HG03354 (cell line): Measurements from ENCODE around the gene RHOV.
A peak's percentile ranks its signal among the peaks of the same experiment; 100 is the strongest.

Experiments
- ATAC-seq: cut with Tn5 transposase; IDR thresholded peaks from one replicate; pipeline ENCODE4 v1.9.1; 2021; ENCODE audit warnings: mild to moderate bottlenecking; ENCODE audit not compliant: unreplicated experiment, poor library complexity, severe bottlenecking

The RHOV gene

DNA sequence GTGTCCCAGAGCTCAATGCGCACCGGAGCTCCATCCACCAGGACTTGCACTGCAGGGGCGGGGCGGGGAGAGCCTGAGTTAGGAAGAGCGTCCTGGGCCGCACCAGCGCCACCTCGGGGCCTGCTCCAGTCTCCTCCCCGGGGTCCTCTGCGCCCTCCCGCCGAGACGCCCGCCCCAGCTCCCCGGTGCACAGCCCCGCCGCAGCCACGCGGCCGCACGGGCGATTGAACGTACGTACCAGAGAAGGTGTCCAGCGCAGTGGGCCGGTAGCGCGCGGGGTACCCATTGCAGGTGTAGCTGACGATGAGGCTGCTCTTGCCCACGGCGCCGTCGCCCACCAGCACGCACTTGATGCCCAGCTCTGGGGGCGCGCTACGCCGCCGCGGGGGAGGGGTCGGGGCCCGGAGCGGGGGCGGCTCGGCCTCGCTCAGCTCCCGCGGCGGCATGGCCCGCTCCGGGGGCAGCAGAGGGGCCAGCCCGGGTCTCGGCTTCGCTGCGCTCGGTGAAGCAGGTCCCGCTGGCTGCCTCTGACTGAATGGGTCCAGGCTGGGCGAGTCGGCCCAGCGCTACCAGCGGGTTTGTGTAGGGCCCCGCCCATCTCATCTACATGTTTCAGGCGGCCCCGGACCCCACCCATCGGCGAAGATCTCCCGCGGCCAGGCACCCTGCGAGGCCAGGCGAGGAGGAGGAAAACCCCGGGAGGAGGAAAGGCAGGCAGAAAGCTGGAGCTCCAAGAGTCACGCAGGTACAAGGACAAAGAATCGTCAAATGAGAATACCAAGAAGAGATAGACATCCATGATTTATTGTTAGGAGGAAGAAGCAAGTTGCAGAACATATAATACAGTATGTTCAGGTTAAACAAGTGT is at the start of gene RHOV:
TSS of gene RHOV (minus strand) at position 541 of the 868 bp plus-strand sequence. CDS start at position 446, 95 bp downstream.
- ATAC-seq, result peak; percentile 65

- ATAC-seq, result no peak
Measured at GRCh38 chr15:40923551-40923950, 49.5 kb upstream of the RHOV start.

GRCh38 chr15:40922608-40923005 is 48.6 kb upstream of the RHOV start:
- no peak for ATAC-seq

DNA sequence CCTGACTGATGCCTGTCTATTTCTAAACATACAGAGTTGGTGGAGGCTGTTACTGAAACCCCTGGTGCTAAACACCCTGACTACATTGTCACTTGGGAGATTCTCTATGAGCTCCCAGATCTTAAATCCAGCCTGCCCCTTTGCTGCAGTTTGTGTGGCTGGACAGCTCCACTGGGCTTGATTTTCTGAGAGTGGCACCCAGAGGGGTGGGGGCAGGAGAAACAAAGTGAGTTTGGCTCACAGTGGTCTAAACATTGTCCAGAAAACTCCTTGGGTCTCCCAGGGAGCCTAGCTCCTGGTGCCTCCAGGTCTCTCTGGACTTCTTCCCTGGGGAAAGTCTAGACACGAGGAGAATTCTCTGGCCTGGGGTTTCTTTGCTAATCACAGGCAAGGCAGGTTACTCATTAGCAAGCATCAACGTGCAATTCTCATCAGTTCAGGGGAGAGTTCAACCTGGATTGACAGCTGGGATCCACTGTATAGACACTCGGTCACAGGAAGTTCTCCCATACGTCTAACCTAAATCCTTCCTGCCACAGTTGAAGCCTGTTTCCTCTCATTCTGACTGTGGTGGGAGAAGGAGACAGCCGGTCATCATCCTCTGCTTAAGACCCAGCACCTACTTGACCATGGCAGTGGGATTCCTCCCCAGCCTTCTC is 48.0 kb upstream of the RHOV start:
- no peak for ATAC-seq

GRCh38 chr15:40918799-40919392 is 44.9 kb upstream of the RHOV start:
- no peak for ATAC-seq

- no peak for ATAC-seq
Measured at GRCh38 chr15:40918146-40918798, 44.2 kb upstream of the RHOV start.

GRCh38 chr15:40917585-40917984 is 43.6 kb upstream of the RHOV start:
- no peak for ATAC-seq

- ATAC-seq, result no peak
Measured at GRCh38 chr15:40915679-40916078, 41.6 kb upstream of the RHOV start.

GRCh38 chr15:40915116-40915661 is 41.2 kb upstream of the RHOV start:
- no peak for ATAC-seq

- ATAC-seq, result no peak
Measured at GRCh38 chr15:40914486-40914885, 40.5 kb upstream of the RHOV start.

GRCh38 chr15:40914013-40914412 is 40.0 kb upstream of the RHOV start:
- no peak for ATAC-seq

DNA sequence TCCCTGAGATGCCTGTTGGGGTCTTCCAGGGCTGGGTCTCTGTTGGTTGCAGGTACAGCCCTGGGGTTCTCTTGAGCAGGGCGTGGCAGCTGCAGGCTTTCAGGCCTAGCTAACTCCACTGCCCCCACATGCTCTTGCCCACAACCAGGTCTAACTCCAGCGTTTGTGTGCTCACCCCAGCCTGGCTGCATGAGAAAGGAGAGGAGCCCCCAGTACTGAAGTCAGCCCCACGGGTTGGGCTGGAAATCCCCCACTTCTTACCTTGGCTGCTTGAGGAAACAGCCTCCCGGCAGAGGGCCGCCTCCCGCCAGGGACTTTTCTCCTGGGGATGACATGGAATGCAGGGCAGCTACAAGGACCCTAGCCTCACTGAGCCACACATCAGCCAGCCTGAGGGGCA is 38.4 kb upstream of the RHOV start:
- no peak for ATAC-seq

DNA sequence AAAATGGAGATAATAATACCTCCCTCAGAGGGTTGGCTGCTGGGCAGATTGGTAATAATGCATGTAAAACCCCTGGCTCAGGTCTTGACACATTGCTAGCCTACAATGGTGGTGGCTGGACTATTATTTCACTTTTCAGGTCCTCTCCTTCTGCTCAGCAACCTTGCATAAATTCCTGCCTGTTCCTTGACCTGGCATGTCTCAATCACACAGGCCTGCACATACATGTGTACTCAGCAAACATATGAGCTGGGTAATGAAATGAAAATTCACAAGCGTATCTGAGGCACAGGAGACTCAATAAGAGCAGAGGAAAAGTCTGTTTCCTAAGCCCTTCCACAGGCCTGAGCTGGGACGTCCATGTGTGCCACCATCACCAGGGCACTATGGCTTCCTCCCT is 37.7 kb upstream of the RHOV start:
- ATAC-seq, result no peak

GRCh38 chr15:40911141-40911540 is 37.1 kb upstream of the RHOV start:
- ATAC-seq, result no peak

DNA sequence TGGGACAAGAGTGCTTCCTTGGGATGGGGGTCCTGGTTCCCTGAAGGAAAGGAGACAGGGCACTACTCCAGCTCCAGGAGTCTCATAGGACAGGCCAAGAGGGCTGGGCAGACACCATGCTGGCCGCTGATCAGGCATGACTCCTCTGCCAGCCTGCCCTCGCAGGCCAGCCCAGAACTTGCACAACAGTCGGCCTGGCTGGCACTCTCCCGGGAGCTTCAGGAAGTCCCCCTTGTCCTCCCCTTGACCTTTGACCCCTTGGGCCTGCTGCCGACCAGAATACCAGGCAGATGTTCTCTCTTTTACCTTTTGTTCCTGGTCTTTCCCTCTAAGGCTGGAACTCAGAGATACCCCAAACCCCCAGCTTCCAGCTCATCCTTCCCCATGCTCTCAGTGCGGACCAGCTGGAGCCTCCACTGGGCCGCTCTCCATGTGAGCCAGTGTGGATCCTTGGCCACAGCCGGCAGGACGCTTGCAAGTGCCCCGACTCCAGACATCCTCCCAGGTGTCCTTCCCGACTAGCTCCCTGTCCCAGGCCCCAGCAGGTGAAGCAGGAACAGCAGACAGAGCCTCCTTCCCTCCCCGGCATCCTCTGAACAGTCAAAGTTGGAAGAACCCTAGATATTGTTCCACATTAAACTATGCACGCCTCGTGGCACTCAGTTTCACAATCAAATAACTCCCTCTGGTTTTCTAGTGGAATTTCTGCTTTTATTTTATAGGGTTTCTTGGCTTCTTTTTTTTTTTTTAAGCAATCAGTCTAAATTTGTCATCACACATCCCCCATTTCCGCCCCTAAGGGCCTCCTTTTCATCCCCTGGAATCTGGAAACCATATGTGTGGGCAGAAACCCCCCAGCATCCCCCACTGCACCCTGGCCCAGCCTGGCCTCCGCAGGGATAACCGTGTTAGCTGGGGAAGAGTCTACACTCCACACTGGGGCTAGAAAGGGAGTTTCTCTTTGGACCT is 35.9 kb upstream of the RHOV start:
- no peak for ATAC-seq

- ATAC-seq, result no peak
Measured at GRCh38 chr15:40908095-40908494, 34.1 kb upstream of the RHOV start.

DNA sequence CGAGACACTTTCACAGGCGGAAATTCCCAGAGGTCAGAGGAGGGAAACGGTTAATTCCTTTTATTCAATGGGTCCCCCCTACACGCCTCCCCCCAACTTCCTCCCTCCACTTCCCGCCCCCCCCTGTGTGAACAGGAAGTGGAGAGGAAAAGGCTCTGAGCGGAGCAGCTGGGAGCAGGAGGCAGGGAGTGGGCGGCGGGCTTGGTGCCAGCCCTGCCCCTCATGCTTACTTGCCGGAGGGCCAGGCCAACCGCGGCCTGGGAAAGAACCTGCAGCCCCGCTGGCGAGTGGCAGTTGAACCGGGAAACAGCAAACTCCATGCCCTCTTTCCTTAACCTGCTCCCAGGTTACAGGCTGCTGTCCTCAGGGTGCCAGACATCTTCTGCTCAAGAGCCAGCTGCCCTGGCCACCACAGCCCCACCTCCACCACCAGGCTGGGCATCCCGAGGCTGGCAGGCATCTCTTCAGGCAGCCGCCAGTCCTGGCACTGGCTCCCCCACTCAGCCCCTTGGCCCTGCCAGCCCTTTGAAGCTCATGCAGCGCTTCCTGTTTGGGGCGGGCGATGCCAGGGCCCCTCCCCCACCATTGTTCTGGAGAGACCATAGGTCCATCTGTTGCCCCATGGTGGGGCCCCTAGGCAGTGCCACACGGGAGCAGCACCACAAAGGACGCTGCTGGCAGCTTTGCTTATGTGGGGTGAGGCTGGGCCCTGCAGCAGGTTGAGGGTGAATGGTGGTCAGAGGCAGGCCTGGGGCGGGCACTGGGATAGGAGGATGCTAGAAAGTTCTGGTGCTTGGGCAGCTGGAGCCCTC is 33.2 kb upstream of the RHOV start:
- no peak for ATAC-seq
